GM21619 (cell line): ENCODE measurements around the gene CLTCL1.
"Not testable (repeated sequence)": the region's sequence is repeated elsewhere in the genome, so short reads cannot be mapped to it uniquely, and the experiment has no call there.

Experiments used
- ATAC-seq: cut with Tn5 transposase; IDR thresholded peaks from one replicate; pipeline ENCODE4 v1.9.1; 2021; ENCODE audit not compliant: unreplicated experiment

CLTCL1 gene

GRCh38 chr22:19220867-19221266 lies 70.7 kb downstream of the CLTCL1 start:
- ATAC-seq: no peak

GRCh38 chr22:19218541-19219233 lies 72.8 kb downstream of the CLTCL1 start:
- ATAC-seq: no peak

GRCh38 chr22:19216579-19216978 lies 74.9 kb downstream of the CLTCL1 start:
- no peak for ATAC-seq

GRCh38 chr22:19215360-19215759 lies 76.2 kb downstream of the CLTCL1 start:
- no peak for ATAC-seq

GRCh38 chr22:19214078-19214473 lies 77.4 kb downstream of the CLTCL1 start:
- ATAC-seq: no peak

- no peak for ATAC-seq
These were observed 78.0 kb downstream of the CLTCL1 start for GRCh38 chr22:19213442-19214077.

- no peak for ATAC-seq
These were observed 78.5 kb downstream of the CLTCL1 start for GRCh38 chr22:19213001-19213400.

- no peak for ATAC-seq
These were observed 79.1 kb downstream of the CLTCL1 start for GRCh38 chr22:19212302-19212870.

- ATAC-seq: no peak
These were observed 81.3 kb downstream of the CLTCL1 start for GRCh38 chr22:19210188-19210587.

- no peak for ATAC-seq
These were observed 83.2 kb downstream of the CLTCL1 start for GRCh38 chr22:19208287-19208847.

GRCh38 chr22:19207884-19208283 lies 83.6 kb downstream of the CLTCL1 start:
- no peak for ATAC-seq

GRCh38 chr22:19207401-19207808 lies 84.1 kb downstream of the CLTCL1 start:
- ATAC-seq: no peak

- no peak for ATAC-seq
These were observed 85.2 kb downstream of the CLTCL1 start for GRCh38 chr22:19206287-19206686.

- no peak for ATAC-seq
These were observed 86.9 kb downstream of the CLTCL1 start for GRCh38 chr22:19204640-19205039.

GRCh38 chr22:19203834-19204233 lies 87.7 kb downstream of the CLTCL1 start:
- ATAC-seq: no peak

- not testable (repeated sequence) for ATAC-seq
These were observed 88.7 kb downstream of the CLTCL1 start for GRCh38 chr22:19202799-19203186.

GRCh38 chr22:19201869-19202798 lies 89.4 kb downstream of the CLTCL1 start:
- no peak for ATAC-seq

- ATAC-seq: no peak
These were observed 90.2 kb downstream of the CLTCL1 start for GRCh38 chr22:19201130-19201868.

GRCh38 chr22:19199479-19199878 lies 92.0 kb downstream of the CLTCL1 start:
- ATAC-seq: no peak
